Breast epithelium (tissue), 4 donors: ENCODE results near the gene CNTNAP2. TPM values are rescaled to one million over a fixed set of nuclear protein-coding genes. Genes with fewer than 3 reads are reported as not detected.
"Not testable (repeated sequence)": the region's sequence is repeated elsewhere in the genome, so short reads cannot be mapped to it uniquely, and the experiment has no call there.

Source experiments
- DNase-seq, 2 donors: peaks; one replicate each; pipeline ENCODE4 v3.0.0-alpha.2; 2019; ENCODE audit warnings: low spot score in 2 of 2
- H3K27ac ChIP-seq, 2 donors: fragments of 200-600 bp; sonication (generic) in 1 of 2; one replicate each; pipeline ENCODE4 v1.5.1; 2016 to 2019; ENCODE audit warnings: mild to moderate bottlenecking in 1 of 2
- H3K27me3 ChIP-seq, 2 donors: fragments of 200-600 bp; sonication (generic) in 1 of 2; one replicate each; pipeline versions ENCODE4 v1.5.1 to v1.6.0; 2017 to 2019; ENCODE audit warnings: control low read depth in 1 of 2, mild to moderate bottlenecking in 1 of 2
- H3K36me3 ChIP-seq: fragments of 200-600 bp; one replicate; pipeline ENCODE4 v1.5.1; 2019
- H3K4me1 ChIP-seq, 2 donors: fragments of 200-600 bp; sonication (generic); one replicate each; pipeline ENCODE4 v1.5.1; 2016 to 2019; ENCODE audit warnings: control low read depth in 1 of 2
- H3K4me3 ChIP-seq, 3 donors: fragments of 200-600 bp; sonication (generic); 1 replicate in 2 of 3; 2 replicates in 1 of 3; pipeline ENCODE4 v1.5.1; 2016 to 2019; ENCODE audit warnings: mild to moderate bottlenecking in 3 of 3, moderate library complexity in 2 of 3
- H3K9me3 ChIP-seq, 2 donors: fragments of 200-600 bp; sonication (generic) in 1 of 2; one replicate each; pipeline ENCODE4 v1.5.1; 2016 to 2019; ENCODE audit warnings: control low read depth in 1 of 2
- CTCF ChIP-seq, 3 donors: fragments of 450-650 bp; IDR thresholded peaks; one replicate each; pipeline ENCODE4 v1.5.1; 2016 to 2017; ENCODE audit warnings: antibody characterized with exemption in 3 of 3, mild to moderate bottlenecking in 3 of 3, moderate library complexity in 3 of 3
- POLR2A ChIP-seq: fragments of 450-650 bp; IDR thresholded peaks from one replicate; pipeline ENCODE4 v1.6.1; 2016; ENCODE audit warnings: antibody characterized with exemption, mild to moderate bottlenecking, moderate library complexity
- POLR2AphosphoS5 ChIP-seq, 3 donors: sonication (generic); formaldehyde crosslinking; IDR thresholded peaks; one replicate each; pipeline ENCODE4 v1.6.1; 2017; ENCODE audit warnings: antibody characterized with exemption in 3 of 3
- intact Hi-C: fragments of 100-400 bp; cut with DNase I; formaldehyde crosslinking; loops from one replicate; pipeline ENCODE4 v1.15.1; 2023; ENCODE audit warnings: low total_unique reads
- total RNA-seq, 3 donors: library from RNA; depleted of rRNA; stranded (reverse); fragments of >200 nt; gene quantifications; one replicate each; pipeline ENCODE4 v1.1.0, GENCODE V29; 2016

The CNTNAP2 gene
- total RNA-seq, 3 donors from 2014 or later = 0.29 to 0.66 TPM; not detected in 1

- H3K4me1 ChIP-seq = no peaks in the 10 kb centered on the region
- TF ChIP-seq POLR2A (no peak), POLR2AphosphoS5 (IDR thresholded peaks at IDR 0.05) (no peak), CTCF (IDR thresholded peaks at IDR 0.05) (no peak)
- intact Hi-C loops = no loop called here
- no peaks in the 10 kb centered on the region for H3K36me3 ChIP-seq
- H3K9me3 ChIP-seq = no peaks in the 10 kb centered on the region
- no peak overlapping the region for H3K27ac ChIP-seq
- DNase-seq = no peak
- H3K4me3 ChIP-seq = no peak overlapping the region
- H3K27me3 ChIP-seq = no peaks in the 10 kb centered on the region
Measured at GRCh38 chr7:147586110-147586509, 1469.5 kb downstream of the CNTNAP2 start.

- intact Hi-C loops = no loop called here
- no peaks in the 10 kb centered on the region for H3K4me1 ChIP-seq
- no peak overlapping the region for H3K4me3 ChIP-seq
Measured at GRCh38 chr7:147586526-147586925, 1469.9 kb downstream of the CNTNAP2 start.

GRCh38 chr7:147593271-147594057, 1476.9 kb downstream of the CNTNAP2 start:
- Histone ChIP-seq H3K4me1 (no peaks in the 10 kb centered on the region), H3K27ac (no peak overlapping the region), H3K36me3 (no peaks in the 10 kb centered on the region), H3K27me3 (no peaks in the 10 kb centered on the region), H3K4me3 (no peak overlapping the region), H3K9me3 (no peaks in the 10 kb centered on the region)
- no peak for DNase-seq
- no peak for TF ChIP-seq CTCF (IDR thresholded peaks at IDR 0.05)
- TF ChIP-seq POLR2AphosphoS5 (IDR thresholded peaks at IDR 0.05) = no peak
- no peak for TF ChIP-seq POLR2A
- intact Hi-C loops = loop anchor here (5.0 kb wide), 1 partner anchor 154 kb away; no protein-coding TSS in a partner anchor

More at GRCh38 chr7:147586526-147586925, 1469.9 kb downstream of the CNTNAP2 start:
- no peak for TF ChIP-seq POLR2A
- TF ChIP-seq POLR2AphosphoS5 (IDR thresholded peaks at IDR 0.05) = no peak
- no peak for TF ChIP-seq CTCF (IDR thresholded peaks at IDR 0.05)
- Histone ChIP-seq H3K27me3 (no peaks in the 10 kb centered on the region), H3K27ac (no peak overlapping the region), H3K36me3 (no peaks in the 10 kb centered on the region), H3K9me3 (no peaks in the 10 kb centered on the region)
- no peak for DNase-seq

GRCh38 chr7:147595042-147595441, 1478.4 kb downstream of the CNTNAP2 start:
- Histone ChIP-seq H3K27me3 (no peaks in the 10 kb centered on the region), H3K27ac (no peak overlapping the region), H3K4me1 (no peaks in the 10 kb centered on the region), H3K36me3 (no peaks in the 10 kb centered on the region), H3K4me3 (no peak overlapping the region), H3K9me3 (no peaks in the 10 kb centered on the region)
- intact Hi-C loops = loop anchor here (5.0 kb wide), 1 partner anchor 1738 kb away; no protein-coding TSS in a partner anchor
- no peak for DNase-seq
- TF ChIP-seq CTCF (IDR thresholded peaks at IDR 0.05) = no peak
- no peak for TF ChIP-seq POLR2A
- no peak for TF ChIP-seq POLR2AphosphoS5 (IDR thresholded peaks at IDR 0.05)

- intact Hi-C loops = loop anchor here (5.0 kb wide), 1 partner anchor 1741 kb away; no protein-coding TSS in a partner anchor
Measured at GRCh38 chr7:147598687-147599086, 1482.1 kb downstream of the CNTNAP2 start.

More at GRCh38 chr7:147598687-147599086, 1482.1 kb downstream of the CNTNAP2 start:
- H3K4me3 ChIP-seq, H3K4me1 ChIP-seq, H3K36me3 ChIP-seq, DNase-seq, H3K27me3 ChIP-seq, H3K9me3 ChIP-seq, H3K27ac ChIP-seq: not testable (repeated sequence)
